K562 treated with DMSO at 1 percent for 48 hours (cell line): ENCODE data around the gene TKT. TPM values are rescaled to one million over a fixed set of nuclear protein-coding genes. Genes with fewer than 3 reads are reported as not detected.

ENCODE experiments used
- total RNA-seq: library from RNA; unstranded; fragments of 300-600 nt; gene quantifications from 2 replicates; pipeline ENCODE4 v1.2.3, GENCODE V29; 2022; ENCODE audit warnings: low replicate concordance; ENCODE audit errors: extremely low read depth

Gene TKT
- total RNA-seq = 290 TPM in 1 of 2 replicates, not detected in the other

DNA sequence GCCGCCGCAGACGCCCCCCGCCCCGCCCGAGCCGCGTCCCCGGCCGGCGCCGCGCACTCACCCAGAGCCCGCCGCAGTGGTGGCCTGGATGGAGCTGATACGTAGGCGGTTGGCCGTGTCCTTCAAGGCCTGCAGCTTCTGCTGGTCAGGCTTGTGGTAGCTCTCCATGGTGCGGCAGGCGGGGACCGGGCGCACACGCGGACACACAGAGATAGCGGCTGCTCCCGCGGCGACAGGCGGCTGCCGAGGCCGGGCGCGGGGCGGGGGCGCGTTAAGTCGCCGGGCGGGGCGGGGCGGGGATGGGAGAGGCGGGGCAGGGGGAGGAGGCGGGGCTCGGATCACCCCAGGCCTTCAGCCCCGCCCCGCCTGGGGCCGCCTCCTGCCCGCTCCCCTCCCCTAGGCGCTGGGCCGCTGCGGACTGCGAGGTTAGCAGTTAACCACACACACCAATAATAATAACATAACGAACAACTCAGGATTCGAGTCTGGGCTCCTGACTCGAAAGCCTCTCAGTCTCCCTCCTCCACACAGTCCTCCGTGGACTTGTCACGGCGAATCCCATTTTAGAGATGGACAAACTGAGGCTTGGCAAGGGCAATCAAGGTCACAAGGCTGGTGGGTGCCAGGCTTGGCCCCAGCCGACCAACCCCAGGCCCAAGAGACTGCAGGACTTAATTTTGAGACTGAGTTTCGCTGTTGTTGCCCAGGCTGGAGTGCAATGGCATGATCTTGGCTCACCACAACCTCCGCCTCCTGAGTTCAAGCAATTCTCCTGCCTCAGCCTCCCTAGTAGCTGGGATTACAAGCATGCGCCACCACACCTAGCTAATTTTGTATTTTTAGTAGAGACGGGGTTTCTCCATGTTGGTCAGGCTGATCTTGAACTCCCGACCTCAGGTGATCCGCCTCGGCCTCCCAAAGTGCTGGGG lies at the start of gene TKT:
TKT (minus strand) TSS at position 248 of the 929 bp plus-strand sequence; CDS start at position 168, 80 bp downstream.

Other genes with a start within 250 kb of the TKT start
- gene SFMBT1, start 209.9 kb downstream of the TKT start, total RNA-seq = not detected in 2 replicates
- not detected in 2 replicates for gene RFT1, start 125.6 kb downstream of the TKT start, total RNA-seq
- not detected in 2 replicates for gene PRKCD, start 94.8 kb downstream of the TKT start, total RNA-seq
- gene DCP1A, start 91.5 kb upstream of the TKT start, total RNA-seq = not detected in 2 replicates
- not detected in 2 replicates for gene CACNA1D, start 238.6 kb upstream of the TKT start, total RNA-seq